Measurements from ENCODE around the gene L3MBTL2.

L3MBTL2 gene

DNA sequence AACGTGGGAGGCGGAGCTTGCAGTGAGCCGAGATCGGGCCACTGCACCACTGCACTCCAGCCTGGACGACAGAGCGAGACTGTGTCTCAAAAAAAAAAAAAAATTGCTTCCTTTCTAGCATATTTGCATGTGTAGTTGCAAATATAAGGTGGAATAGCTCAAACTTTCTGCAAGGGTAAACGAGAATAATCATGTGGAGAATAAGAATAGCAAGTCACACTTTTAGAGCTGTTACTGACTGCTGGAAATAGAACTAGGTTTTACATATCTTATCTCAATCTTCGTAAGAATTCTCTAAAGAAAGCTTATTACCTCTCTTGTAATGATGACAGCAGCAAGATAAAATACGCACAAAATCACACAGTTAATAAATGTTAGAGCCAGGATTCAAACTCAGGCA lies 1.6 kb downstream of the L3MBTL2 start:
- ATAC-seq: no peak
- TF ChIP-seq ZNF70 (CRISPR knock-in tag; IDR thresholded peaks at IDR 0.05) (no peak), ZNF565 (CRISPR knock-in tag; conservative IDR thresholded peaks at IDR 0.05; ENCODE audit: low read depth) (no peak), CSRNP3 (CRISPR knock-in tag; IDR thresholded peaks at IDR 0.05) (no peak), RARB (CRISPR knock-in tag; IDR thresholded peaks at IDR 0.05) (no peak), ZC3H10 (CRISPR knock-in tag; IDR thresholded peaks at IDR 0.05) (no peak), ISL1 (CRISPR knock-in tag; IDR thresholded peaks at IDR 0.05) (no peak), TOX (CRISPR knock-in tag; IDR thresholded peaks at IDR 0.05; ENCODE audit: borderline replicate concordance) (no peak), ESRRG (CRISPR knock-in tag; IDR thresholded peaks at IDR 0.05) (no peak), SNAI2 (CRISPR knock-in tag; IDR thresholded peaks at IDR 0.05) (no peak), ZFP3 (CRISPR knock-in tag; IDR thresholded peaks at IDR 0.05) (no peak)
- TF ChIP-seq, protein P1, sequence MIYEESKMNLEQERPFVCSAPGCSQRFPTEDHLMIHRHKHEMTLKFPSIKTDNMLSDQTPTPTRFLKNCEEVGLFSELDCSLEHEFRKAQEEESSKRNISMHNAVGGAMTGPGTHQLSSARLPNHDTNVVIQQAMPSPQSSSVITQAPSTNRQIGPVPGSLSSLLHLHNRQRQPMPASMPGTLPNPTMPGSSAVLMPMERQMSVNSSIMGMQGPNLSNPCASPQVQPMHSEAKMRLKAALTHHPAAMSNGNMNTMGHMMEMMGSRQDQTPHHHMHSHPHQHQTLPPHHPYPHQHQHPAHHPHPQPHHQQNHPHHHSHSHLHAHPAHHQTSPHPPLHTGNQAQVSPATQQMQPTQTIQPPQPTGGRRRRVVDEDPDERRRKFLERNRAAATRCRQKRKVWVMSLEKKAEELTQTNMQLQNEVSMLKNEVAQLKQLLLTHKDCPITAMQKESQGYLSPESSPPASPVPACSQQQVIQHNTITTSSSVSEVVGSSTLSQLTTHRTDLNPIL (CRISPR knock-in tag; IDR thresholded peaks at IDR 0.05; ENCODE audit: low read depth): no peak
- TF ChIP-seq, protein P2, sequence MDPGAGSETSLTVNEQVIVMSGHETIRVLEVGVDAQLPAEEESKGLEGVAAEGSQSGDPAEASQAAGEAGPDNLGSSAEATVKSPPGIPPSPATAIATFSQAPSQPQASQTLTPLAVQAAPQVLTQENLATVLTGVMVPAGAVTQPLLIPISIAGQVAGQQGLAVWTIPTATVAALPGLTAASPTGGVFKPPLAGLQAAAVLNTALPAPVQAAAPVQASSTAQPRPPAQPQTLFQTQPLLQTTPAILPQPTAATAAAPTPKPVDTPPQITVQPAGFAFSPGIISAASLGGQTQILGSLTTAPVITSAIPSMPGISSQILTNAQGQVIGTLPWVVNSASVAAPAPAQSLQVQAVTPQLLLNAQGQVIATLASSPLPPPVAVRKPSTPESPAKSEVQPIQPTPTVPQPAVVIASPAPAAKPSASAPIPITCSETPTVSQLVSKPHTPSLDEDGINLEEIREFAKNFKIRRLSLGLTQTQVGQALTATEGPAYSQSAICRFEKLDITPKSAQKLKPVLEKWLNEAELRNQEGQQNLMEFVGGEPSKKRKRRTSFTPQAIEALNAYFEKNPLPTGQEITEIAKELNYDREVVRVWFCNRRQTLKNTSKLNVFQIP (CRISPR knock-in tag; IDR thresholded peaks at IDR 0.05; ENCODE audit: borderline replicate concordance, low read depth): no peak

DNA sequence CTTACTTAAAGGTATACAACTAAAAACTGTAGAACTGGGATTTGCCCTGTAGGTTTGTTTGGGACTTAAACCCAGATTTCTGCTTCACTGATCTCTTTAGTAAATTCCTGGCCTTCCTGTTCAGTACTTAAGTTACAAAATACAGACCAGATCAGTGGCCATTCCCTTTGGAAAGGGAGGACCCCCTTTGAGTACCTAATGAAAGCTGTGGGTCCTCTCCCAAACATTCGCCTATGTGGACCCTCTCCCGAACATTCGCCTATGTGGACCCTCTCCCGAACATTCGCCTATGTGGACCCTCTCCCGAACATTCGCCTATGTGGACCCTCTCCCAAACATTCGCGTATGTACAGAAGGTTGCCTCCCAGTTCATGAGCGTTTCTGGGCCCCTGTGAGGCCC lies 10.3 kb downstream of the L3MBTL2 start:
- ATAC-seq: no peak

More for the DNA sequence above, 10.3 kb downstream of the L3MBTL2 start:
- no peak for TF ChIP-seq ESRRG (CRISPR knock-in tag; IDR thresholded peaks at IDR 0.05)
- TF ChIP-seq ZNF8 (CRISPR knock-in tag; IDR thresholded peaks at IDR 0.05): no peak
- no peak for TF ChIP-seq OSR1 (CRISPR knock-in tag; IDR thresholded peaks at IDR 0.05)
- no peak for TF ChIP-seq SNAI2 (CRISPR knock-in tag; IDR thresholded peaks at IDR 0.05)
- TF ChIP-seq ZC3H10 (CRISPR knock-in tag; IDR thresholded peaks at IDR 0.05): no peak
- no peak for TF ChIP-seq ARNTL (CRISPR knock-in tag; IDR thresholded peaks at IDR 0.05; ENCODE audit: borderline replicate concordance, low read depth)
- no peak for TF ChIP-seq GLIS3 (CRISPR knock-in tag; IDR thresholded peaks at IDR 0.05)
- TF ChIP-seq CSRNP3 (CRISPR knock-in tag; IDR thresholded peaks at IDR 0.05): no peak
- no peak for TF ChIP-seq ISL1 (CRISPR knock-in tag; IDR thresholded peaks at IDR 0.05)
- no peak for TF ChIP-seq ZNF565 (CRISPR knock-in tag; conservative IDR thresholded peaks at IDR 0.05; ENCODE audit: low read depth)
- TF ChIP-seq TOX (CRISPR knock-in tag; IDR thresholded peaks at IDR 0.05; ENCODE audit: borderline replicate concordance): no peak
- no peak for TF ChIP-seq CSDC2 (CRISPR knock-in tag; IDR thresholded peaks at IDR 0.05)
- no peak for TF ChIP-seq BACH2 (CRISPR knock-in tag; IDR thresholded peaks at IDR 0.05; ENCODE audit: borderline replicate concordance)
- no peak for TF ChIP-seq RARB (CRISPR knock-in tag; IDR thresholded peaks at IDR 0.05)
- TF ChIP-seq, protein P1 (CRISPR knock-in tag; IDR thresholded peaks at IDR 0.05; ENCODE audit: low read depth): no peak
- TF ChIP-seq, protein P3, sequence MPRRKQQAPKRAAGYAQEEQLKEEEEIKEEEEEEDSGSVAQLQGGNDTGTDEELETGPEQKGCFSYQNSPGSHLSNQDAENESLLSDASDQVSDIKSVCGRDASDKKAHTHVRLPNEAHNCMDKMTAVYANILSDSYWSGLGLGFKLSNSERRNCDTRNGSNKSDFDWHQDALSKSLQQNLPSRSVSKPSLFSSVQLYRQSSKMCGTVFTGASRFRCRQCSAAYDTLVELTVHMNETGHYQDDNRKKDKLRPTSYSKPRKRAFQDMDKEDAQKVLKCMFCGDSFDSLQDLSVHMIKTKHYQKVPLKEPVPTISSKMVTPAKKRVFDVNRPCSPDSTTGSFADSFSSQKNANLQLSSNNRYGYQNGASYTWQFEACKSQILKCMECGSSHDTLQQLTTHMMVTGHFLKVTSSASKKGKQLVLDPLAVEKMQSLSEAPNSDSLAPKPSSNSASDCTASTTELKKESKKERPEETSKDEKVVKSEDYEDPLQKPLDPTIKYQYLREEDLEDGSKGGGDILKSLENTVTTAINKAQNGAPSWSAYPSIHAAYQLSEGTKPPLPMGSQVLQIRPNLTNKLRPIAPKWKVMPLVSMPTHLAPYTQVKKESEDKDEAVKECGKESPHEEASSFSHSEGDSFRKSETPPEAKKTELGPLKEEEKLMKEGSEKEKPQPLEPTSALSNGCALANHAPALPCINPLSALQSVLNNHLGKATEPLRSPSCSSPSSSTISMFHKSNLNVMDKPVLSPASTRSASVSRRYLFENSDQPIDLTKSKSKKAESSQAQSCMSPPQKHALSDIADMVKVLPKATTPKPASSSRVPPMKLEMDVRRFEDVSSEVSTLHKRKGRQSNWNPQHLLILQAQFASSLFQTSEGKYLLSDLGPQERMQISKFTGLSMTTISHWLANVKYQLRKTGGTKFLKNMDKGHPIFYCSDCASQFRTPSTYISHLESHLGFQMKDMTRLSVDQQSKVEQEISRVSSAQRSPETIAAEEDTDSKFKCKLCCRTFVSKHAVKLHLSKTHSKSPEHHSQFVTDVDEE (CRISPR knock-in tag; IDR thresholded peaks at IDR 0.05): no peak
- no peak for TF ChIP-seq ZNF70 (CRISPR knock-in tag; IDR thresholded peaks at IDR 0.05)
- TF ChIP-seq, protein P2 (CRISPR knock-in tag; IDR thresholded peaks at IDR 0.05; ENCODE audit: borderline replicate concordance, low read depth): no peak
- TF ChIP-seq TCF4 (CRISPR knock-in tag; IDR thresholded peaks at IDR 0.05; ENCODE audit: borderline replicate concordance): no peak
